HG03175 (cell line): Measurements from ENCODE around the gene SLC25A28.
A peak's percentile ranks its signal among the peaks of the same experiment; 100 is the strongest.

ENCODE experiments used
- ATAC-seq: cut with Tn5 transposase; IDR thresholded peaks from one replicate; pipeline ENCODE4 v1.9.1; 2021; ENCODE audit warnings: mild to moderate bottlenecking, moderate library complexity; ENCODE audit not compliant: unreplicated experiment

The SLC25A28 gene, protein sequence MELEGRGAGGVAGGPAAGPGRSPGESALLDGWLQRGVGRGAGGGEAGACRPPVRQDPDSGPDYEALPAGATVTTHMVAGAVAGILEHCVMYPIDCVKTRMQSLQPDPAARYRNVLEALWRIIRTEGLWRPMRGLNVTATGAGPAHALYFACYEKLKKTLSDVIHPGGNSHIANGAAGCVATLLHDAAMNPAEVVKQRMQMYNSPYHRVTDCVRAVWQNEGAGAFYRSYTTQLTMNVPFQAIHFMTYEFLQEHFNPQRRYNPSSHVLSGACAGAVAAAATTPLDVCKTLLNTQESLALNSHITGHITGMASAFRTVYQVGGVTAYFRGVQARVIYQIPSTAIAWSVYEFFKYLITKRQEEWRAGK

DNA sequence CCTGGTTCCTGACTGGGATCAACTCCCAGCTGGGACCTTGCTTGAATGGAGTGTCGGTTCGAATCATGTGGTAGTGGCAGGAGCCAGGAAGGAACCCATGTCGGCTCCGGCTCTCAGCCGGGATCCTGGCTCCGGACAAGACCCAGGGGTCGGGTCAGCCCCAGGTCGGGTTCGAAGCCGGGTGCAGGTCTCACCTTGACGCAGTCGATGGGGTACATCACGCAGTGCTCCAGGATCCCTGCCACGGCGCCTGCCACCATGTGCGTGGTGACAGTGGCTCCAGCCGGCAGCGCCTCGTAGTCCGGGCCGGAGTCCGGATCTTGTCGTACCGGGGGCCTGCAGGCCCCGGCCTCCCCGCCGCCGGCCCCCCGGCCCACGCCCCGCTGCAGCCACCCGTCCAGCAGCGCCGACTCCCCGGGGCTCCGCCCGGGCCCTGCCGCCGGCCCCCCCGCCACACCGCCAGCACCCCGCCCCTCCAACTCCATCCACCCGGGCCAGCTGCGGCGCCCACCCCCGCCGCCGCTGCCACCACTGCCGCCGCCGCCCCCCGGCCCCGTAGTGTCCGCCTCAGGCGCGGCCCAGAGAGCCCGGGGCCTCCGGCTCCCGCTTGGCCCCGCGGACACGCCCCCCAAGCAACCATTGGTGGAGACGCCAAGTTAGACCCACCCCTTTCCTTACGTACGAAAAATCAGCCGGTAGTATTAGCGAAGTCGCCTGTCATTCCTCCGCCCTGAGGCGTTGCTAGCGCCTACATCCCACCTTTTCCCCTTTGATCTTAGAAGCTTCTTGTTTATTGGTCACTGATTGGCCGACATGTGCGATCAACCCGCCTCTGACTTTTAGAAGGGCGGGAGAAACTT, at the start of gene SLC25A28:
Gene SLC25A28, minus strand, starts transcription at position 589 of the 860 bp plus-strand sequence. Its CDS starts 104 bp downstream, at position 485.
- peak; percentile 80 for ATAC-seq

DNA sequence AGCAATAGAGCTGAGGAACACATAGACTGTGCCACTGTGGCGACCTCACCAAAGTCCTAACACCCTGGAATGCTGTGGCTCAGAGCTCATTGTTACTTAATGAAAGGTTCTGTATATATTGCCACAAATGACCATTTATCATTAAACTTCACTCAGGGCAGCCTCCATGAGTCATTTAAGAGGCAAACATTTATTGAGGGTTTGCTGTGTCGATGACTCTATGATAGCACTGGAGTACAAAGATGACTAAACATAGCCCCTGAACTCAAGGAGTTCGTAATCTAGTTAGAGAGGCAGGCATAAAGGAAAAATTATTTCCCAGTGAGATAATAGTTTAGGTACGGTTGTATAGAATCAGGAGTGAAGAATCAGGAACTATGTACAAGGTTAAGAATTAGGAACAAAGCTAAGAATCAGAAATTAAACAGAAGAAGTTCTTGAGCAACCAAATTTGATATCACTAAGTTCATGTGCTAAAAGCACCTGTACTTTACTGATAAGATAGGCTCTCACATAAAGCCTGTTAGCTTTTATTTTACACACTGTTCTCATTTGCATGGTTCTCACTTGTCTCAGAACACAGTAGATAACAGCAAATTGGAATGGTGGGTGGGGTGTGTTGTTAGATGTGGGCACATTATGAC, 47.0 kb upstream of the SLC25A28 start:
- no peak for ATAC-seq

DNA sequence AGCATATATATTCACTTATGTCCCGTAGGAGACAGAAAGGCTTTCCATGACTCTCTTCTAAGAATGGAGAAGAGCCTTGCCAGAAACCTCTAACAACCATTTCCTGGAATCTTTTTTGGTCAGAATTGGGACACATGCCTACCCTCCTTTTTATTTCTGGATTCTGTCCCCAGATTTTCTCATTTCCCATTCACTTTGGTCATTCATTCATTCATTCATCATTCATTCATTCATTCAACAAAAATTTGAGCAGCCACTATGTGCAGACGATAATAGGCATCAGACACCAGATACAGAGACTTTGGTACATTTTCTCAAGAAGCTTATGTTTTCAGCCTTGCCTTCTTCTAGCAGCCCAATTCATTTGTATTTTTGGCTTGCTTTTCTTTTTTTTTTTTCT, 45.1 kb upstream of the SLC25A28 start:
- ATAC-seq = no peak

DNA sequence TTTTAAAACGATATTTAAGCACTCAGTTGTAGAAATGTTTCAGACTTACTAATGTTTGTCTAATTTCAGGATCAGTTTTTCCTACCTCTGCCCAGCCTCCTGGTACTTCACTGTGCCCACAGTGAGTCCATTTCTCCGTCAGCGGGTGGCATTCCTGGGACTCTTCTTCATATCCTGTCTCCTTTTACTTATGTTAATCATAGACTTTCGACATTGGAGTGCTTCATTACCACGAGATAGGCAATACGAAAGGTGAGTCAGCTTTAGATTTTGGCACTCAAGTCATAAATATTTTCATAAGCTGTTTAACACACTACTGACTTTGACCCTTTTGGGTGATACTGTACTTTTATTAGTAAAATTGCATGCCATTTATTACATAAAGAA, 41.1 kb upstream of the SLC25A28 start:
- ATAC-seq = no peak

DNA sequence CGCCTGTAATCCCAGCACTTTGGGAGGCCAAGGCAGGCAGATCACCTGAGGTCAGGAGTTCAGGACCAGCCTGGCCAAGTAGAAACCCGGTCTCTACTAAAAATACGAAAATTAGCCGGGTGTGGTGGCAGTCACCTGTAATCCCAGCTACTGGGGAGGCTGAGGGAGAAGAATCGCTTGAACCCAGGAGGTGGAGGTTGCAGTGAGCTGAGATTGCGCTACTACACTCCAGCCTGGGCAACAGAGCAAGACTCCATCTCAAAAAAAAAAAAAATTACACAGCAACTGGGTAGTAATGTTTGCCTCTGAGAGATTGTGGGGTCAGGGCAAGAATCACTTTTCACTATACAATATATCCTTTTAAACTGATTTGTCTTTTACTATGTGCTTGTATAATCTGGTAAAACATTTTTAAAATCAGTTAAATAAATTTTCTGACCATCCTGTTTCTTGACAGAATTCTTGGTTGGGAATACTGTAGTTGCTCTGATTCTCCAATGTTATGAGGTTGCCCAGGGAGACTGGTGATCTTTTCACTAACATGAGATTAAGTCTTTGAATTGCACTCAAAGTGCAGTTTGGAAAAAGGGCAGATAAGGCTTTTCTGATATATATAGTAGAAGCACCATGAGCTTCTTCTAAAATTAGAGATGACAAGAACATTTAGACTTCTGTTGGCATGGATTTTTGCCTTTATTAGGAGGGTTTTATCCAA, 40.6 kb upstream of the SLC25A28 start:
- no peak for ATAC-seq

DNA sequence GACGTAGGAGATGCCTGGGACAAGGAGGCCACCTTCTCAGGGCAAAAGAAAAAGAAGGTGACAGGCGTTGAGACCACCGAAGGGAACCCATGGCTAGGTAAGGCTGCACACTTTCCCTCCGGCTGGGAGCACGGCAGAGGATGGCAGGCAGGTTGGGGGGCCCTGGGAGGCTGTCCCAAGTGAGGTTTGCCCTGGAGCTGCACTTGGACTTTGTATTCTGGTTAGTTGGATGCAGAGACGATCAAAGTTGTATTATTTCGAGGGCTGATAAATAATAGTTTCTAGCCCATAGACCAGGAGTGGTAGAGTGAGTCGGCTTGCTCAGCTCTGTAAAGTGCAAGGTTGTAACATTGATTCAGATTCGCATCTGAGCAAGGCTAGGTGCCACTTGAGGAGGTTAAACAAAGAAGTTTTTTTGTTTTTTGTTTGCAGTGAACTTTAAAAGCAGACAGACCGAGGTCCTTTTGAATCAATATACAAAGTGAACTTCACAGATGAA, 39.7 kb upstream of the SLC25A28 start:
- no peak for ATAC-seq

DNA sequence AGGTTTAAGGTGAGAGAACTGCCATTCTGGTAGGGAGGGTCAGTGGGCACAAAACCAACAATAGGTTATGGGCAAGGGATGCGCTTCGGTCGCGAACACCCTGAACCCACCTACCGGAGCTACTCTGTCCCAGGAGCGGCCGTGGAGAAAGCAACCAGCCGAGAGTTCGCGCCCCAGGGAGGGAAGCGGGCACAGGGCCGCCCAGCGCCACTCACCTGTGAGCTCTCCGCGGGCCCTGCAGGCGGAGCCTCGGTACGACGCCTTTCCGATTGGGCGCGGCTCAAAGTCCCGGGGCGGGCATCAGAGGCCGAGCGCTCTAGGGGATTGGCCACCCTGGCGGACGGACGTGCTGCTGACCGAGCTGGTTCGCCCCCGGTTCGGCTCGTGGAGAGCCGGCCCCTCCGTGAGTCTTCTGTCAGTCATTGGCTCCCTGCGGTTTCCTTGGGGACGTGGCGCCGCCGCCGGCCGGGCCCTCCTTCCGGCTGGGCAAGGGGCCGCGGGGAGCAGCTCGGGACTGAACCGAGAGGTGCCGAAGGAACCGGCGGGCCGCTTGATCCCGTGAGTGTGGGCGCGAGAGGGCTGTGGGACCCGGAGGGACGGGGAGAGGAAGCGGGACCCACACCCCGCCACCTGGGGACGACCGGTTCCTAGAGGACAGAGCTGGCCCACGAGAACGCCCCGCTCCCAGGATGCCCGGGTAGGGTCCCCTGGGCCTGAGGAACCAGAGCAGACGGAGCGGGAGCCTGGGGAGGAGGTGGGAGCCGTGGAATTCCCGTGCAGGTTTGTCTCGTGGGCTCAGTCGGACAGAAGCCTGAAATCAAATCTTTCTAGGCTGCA, 39.0 kb upstream of the SLC25A28 start, which contains the start of gene ENTPD7:
Gene ENTPD7, plus strand, starts transcription at position 479 of the 837 bp plus-strand sequence. CDS start 448 bp downstream, outside the sequence.
- ATAC-seq = peak; percentile 100

DNA sequence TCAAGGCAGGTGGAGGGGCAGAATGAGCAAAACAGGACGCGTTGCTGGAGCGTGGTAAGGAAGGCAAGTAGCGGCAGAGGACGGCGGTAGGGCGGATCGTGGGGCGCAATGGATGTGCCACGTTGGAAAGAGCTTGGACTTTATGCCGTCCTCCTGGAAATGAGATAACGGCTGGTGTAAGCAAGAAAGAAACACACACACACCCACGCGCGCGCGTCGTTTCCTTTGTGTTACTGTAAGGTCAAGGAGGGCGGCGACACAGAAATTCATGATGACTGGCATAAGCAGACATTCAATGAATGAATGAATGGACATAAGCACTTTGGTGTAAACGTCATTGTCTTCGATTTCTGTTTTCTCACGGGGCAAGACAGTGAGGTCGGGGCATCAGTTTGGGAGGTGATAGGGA, 38.4 kb upstream of the SLC25A28 start:
- no peak for ATAC-seq

DNA sequence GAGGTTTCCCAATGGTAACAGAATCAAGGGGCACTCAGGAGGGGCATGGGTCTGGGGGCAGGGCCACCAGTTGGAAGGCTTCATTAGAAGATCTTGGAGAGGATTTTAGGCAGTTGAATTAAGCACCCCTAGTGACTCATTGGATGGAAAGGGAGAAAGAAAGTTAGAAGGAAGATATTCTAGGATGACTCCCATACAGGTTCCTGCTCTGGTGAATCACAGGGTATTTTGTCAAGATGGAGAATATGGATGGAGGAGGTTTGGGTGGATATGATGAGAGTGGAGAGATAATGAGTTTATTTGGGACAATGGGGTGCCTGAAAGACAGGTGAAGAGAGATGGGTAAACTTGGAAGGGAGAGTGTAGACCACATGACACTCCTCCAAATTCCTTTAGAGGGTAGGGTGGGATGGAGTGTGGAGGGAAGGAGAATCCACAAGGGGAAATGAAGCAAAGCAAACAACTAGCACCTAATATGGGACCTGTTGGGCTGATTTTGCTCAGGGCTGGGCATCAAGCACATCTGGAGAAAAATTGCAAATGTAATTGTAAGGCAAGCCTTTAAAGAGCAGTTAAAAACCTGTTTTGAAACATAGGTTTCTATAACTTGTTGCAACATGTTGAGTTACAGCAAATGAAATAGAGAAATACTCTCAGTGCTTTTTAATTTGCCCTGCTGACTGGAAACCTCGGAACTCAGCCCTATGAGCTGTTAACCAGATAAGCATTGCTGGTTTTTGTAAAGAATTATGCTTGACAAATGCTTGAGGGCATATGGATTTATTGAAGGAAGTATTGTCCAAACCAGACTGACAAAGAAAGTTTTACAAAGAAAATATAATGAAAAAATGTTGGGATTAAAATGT, 36.2 kb upstream of the SLC25A28 start:
- ATAC-seq = no peak

DNA sequence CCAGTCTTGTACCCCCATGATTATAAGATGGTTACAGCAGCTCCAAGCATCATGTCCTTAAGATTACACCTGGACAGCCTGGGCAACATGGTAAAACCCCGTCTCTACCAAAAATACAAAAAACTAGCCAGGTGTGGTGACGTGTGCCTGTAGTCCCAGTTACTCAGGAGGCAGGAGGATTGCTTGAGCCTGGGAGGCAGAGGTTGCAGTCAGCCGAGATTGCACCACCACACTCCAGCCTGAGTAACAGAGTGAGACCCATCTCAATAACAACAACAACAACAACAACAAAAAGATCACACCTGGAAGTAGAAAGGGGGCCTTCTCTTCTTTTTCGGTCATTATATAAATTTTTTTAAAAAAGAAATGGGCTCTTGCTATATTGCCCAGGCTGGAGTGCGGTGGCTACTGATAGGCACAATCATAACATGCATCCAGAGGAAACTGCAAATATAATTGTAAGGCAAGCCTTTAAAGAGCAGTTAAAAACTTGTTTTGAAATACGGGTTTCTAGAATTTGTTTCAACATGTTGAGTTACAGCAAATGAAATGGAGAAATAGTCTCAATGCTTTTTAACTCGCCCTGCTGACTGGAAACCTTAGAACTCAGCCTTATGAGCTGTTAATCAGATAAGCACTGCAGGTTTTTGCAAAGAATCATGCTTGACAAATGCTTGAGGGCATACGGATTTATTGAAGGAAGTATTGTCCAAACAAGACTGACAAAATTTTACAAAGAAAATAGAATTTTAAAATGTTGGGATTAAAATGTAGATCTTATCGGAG, 34.3 kb upstream of the SLC25A28 start:
- ATAC-seq = no peak

DNA sequence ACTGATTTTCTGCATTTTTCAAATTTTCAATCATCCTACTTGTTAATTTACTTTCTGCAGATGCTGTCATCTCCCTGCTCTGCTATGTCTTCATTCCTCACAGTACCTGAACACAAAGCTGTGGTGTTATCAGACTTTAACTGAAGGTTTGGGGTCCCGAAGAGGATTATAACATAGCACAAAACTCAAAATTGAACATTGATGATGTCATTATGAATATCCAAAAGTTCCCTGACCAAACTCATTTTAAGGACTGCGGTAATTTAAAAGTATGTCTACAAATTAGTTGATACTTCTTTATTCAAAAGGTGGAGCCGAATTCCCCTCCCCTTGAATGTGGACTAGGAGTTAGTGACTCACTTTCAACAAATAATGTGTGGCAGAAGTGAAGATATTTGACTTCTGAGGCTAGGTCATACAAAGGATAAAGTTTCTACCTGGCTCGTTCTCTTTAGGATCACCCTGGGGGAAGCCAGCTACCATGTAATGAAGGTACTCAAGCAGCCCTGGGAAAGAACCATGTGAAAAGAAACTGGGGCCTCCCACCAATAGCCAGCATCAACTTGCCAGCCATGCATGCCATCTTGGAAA, 32.7 kb upstream of the SLC25A28 start:
- ATAC-seq = no peak

DNA sequence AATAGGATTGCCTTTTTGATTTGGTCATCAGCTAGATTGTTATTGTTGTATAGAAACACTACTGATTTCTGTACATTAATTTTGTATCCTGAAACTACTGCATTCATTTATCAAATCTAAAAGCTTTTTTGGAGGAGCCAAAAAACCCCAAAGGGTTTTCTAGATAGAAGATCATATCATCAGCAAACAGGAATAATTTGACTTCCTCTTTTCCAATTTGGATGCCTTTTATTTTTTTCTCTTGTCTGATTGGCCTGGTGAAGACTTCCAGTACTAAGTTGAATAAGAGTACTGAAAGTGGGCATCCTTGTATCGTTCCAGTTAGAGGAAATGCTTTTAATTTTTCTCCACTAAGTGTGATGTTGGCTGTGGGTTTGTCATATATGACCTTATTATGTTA, 28.5 kb upstream of the SLC25A28 start:
- no peak for ATAC-seq

DNA sequence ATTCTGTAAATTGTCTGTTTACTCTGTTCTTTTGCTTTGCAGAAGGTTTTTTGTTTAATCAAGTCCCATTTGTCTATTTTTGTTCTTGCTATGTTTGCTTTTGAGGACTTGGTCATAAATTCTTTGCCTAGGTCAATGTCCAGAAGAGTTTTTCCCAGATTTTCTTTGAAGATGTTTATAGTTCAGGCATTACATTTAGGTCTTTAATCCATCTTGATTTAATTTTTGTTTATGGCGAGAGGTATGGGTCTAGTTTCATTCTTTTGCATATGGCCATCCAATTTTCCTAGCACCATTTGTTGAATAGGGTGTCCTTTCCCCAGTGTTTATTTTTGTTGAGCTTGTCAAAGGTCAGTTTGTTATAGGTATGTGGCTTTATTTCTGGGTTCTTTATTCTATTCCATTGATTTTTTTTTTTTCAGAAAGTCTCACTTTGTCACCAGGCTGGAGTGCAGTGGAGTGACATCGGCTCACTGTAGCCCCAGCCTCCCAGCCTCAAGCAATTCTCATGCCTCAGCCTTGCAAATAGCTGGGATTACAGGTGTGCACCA, 27.4 kb upstream of the SLC25A28 start:
- ATAC-seq = no peak

DNA sequence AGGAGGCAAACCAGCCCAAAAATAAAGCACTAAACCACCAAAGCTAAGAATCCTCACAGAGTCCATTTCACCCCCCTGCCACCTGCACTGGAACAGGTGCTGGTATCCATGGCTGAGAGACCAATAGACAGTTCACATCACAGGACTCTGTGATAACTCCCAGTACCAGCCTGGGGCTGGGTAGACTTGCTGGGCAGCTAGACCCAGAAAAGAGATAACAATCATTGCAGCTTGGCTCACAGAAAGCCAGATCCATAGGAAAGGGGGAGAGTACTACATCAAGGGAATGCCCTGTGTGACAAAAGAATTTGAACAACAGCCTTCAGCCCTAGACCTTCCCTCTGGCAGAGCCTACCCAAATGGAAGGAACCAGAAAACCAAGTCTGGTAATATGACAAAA, 13.6 kb upstream of the SLC25A28 start:
- ATAC-seq = no peak

DNA sequence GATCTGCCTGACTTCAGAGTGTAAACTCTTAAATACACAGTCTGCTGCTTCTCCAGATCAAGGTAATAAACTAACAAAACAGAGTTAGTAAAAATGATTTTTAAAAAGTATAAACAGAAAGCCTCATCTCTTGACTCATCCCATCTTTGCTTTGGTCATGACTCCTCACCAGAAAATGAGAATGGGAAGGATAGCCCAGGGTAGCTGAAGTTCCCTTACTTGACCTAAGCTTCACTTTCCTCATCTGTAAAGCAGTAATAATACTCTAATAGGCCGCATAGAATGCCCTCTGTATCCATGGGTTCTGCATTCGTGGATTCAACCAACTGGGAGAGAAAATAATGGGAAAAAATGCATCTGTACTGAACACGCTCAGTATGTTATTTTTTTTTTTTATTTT, 11.3 kb upstream of the SLC25A28 start:
- ATAC-seq = no peak

DNA sequence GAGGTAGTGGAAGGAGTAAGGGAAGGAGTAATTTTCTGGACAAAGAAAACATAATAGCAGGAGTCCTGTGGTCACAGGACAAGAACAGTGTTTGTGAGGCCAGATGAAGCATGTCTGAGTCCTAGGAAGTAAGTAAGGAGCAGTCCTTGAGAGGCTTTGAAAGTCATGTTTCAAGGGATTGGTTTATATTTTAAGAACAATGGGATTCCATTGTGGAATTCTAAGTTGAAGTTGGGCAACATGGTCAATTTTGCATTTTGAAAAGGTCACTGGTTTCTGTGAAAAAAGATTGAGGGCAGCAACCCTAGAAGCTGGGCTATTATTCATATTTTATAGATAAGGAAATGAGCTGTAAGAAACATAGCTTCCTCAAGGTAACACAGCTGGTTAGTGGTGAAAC, 10.8 kb upstream of the SLC25A28 start:
- ATAC-seq = no peak

DNA sequence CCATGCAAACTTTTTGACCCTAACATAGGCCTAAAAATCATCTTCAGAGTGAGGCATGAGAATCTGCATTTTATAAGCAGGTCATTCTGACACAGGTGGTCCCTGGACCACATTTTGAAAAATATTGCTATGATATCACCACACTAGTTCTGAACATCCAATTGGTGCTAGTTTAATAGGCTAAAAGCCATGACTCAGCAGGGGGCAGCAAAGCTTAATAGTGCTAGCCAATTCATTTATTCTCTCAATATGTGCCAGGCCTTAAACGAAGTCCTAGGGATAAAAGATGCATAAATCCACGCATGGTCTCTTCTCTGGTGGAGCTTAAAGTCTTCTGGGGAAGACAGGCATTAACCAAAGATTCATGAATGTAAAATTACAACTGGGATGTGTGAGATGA, 10.2 kb upstream of the SLC25A28 start:
- no peak for ATAC-seq
